IMR-90 (cell line): Measurements from ENCODE around the gene IQUB. TPM values are rescaled to one million over a fixed set of nuclear protein-coding genes. Genes with fewer than 3 reads are reported as not detected.

ENCODE experiments used
- ATAC-seq: fragments of 200-7000 bp; cut with Tn5 transposase; 2 replicates; pipeline ENCODE4 v1.9.1; 2020; ENCODE audit warnings: low read depth, mild to moderate bottlenecking, moderate library complexity
- BruUV-seq: library from RNA; stranded (reverse); fragments of 400-500 nt; replicated peaks from 2 replicates; lab custom pipeline; 2021; lab: Mats Ljungman, UMichigan
- CTCF ChIA-PET: fragments of 300-600 bp; formaldehyde crosslinking; extraction: SDS; loops from one replicate; lab custom pipeline; 2021; ENCODE audit warnings: antibody characterized with exemption; lab: Yijun Ruan, JAX
- POLR2A ChIA-PET: fragments of 300-600 bp; sonication (Branson Sonifier 250); formaldehyde crosslinking; loops from one replicate; lab custom pipeline; 2022; ENCODE audit warnings: antibody characterized with exemption; ENCODE audit not compliant: unreplicated experiment; lab: Charles Lee
- DNase-seq: peaks from one replicate; pipeline ENCODE4 v3.0.0; 2013
- H2AFZ ChIP-seq: replicated peaks from 2 replicates; pipeline ENCODE3; 2013; ENCODE audit warnings: low read length, mild to moderate bottlenecking; ENCODE audit not compliant: poor library complexity
- H2AK5ac ChIP-seq: 2 replicates; pipeline ENCODE4 v1.6.1; 2013; ENCODE audit warnings: low read depth, low read length, inconsistent platforms
- H2AK9ac ChIP-seq: replicated peaks from 2 replicates; pipeline ENCODE3; 2013; ENCODE audit warnings: mild to moderate bottlenecking, low read depth, low read length, moderate library complexity; ENCODE audit not compliant: poor library complexity
- H2BK120ac ChIP-seq: 2 replicates; pipeline ENCODE4 v1.6.1; 2013; ENCODE audit warnings: low read depth, low read length, inconsistent platforms
- H2BK15ac ChIP-seq: 3 replicates; pipeline ENCODE4 v1.6.1; 2013; ENCODE audit warnings: low read depth, low read length, inconsistent platforms
- H2BK20ac ChIP-seq: 2 replicates; pipeline ENCODE4 v1.6.1; 2013; ENCODE audit warnings: low read depth, mild to moderate bottlenecking, inconsistent platforms, low read length, moderate library complexity
- H2BK5ac ChIP-seq: 2 replicates; pipeline ENCODE4 v1.6.1; 2013; ENCODE audit warnings: mild to moderate bottlenecking, low read depth, low read length, inconsistent platforms; ENCODE audit not compliant: poor library complexity, severe bottlenecking
- H3K14ac ChIP-seq: replicated peaks from 2 replicates; pipeline ENCODE4 v1.6.1; 2013; ENCODE audit warnings: low read depth, low read length, inconsistent platforms
- H3K18ac ChIP-seq: 2 replicates; pipeline ENCODE4 v1.6.1; 2013; ENCODE audit warnings: low read depth, low read length, control low read depth
- H3K23ac ChIP-seq: 2 replicates; pipeline ENCODE4 v1.6.1; 2013; ENCODE audit warnings: low read depth, low read length, inconsistent platforms
- H3K27ac ChIP-seq: 2 replicates; pipeline ENCODE4 v1.5.1; 2013; ENCODE audit warnings: mild to moderate bottlenecking, control low read depth, low read length; ENCODE audit not compliant: insufficient read depth
- H3K27me3 ChIP-seq: 2 replicates; pipeline ENCODE4 v1.6.1; 2013; ENCODE audit warnings: low read length; ENCODE audit not compliant: control insufficient read depth, insufficient read depth
- H3K36me3 ChIP-seq: 2 replicates; pipeline ENCODE4 v1.6.1; 2013; ENCODE audit warnings: low read length, mixed read lengths; ENCODE audit not compliant: control insufficient read depth, insufficient read depth
- H3K4ac ChIP-seq: 2 replicates; pipeline ENCODE4 v1.6.1; 2013; ENCODE audit warnings: low read depth, low read length, inconsistent platforms
- H3K4me1 ChIP-seq: 2 replicates; pipeline ENCODE4 v1.6.1; 2013; ENCODE audit warnings: low read length, mixed read lengths; ENCODE audit not compliant: control insufficient read depth, insufficient read depth
- H3K4me2 ChIP-seq: 2 replicates; pipeline ENCODE4 v1.6.1; 2013; ENCODE audit warnings: low read depth, mild to moderate bottlenecking, control low read depth, low read length, moderate library complexity
- H3K4me3 ChIP-seq: 2 replicates; pipeline ENCODE4 v1.5.1; 2013; ENCODE audit warnings: low read depth, mild to moderate bottlenecking, control low read depth, low read length, moderate library complexity; ENCODE audit not compliant: insufficient read depth
- H3K56ac ChIP-seq: 2 replicates; pipeline ENCODE4 v1.6.1; 2013; ENCODE audit warnings: low read length, inconsistent platforms; ENCODE audit not compliant: insufficient read depth; ENCODE audit errors: extremely low read depth
- H3K79me1 ChIP-seq, 2 experiments: 2 replicates each; pipeline ENCODE4 v1.6.1; 2013; ENCODE audit warnings: low read length in 2 of 2, inconsistent platforms in 1 of 2, low read depth in 1 of 2
- H3K9ac ChIP-seq: 2 replicates; pipeline ENCODE4 v1.6.1; 2013; ENCODE audit warnings: low read depth, low read length, control low read depth
- H3K9me1 ChIP-seq: 2 replicates; pipeline ENCODE4 v1.6.1; 2013; ENCODE audit warnings: low read length, inconsistent platforms; ENCODE audit not compliant: insufficient read depth
- H3K9me3 ChIP-seq: 2 replicates; pipeline ENCODE4 v1.6.1; 2013; ENCODE audit warnings: low read length; ENCODE audit not compliant: control insufficient read depth, insufficient read depth
- H4K20me1 ChIP-seq: 2 replicates; pipeline ENCODE4 v1.6.1; 2013; ENCODE audit warnings: low read length, inconsistent platforms; ENCODE audit not compliant: insufficient read depth
- H4K5ac ChIP-seq: 2 replicates; pipeline ENCODE4 v1.6.1; 2013; ENCODE audit warnings: mild to moderate bottlenecking, low read depth, low read length, control low read depth
- H4K8ac ChIP-seq, 2 experiments: 2 replicates each; pipeline ENCODE4 v1.6.1; 2013; ENCODE audit warnings: low read depth in 2 of 2, low read length in 2 of 2, control low read depth in 1 of 2, inconsistent platforms in 1 of 2
- H4K91ac ChIP-seq: 2 replicates; pipeline ENCODE4 v1.6.1; 2013; ENCODE audit warnings: low read depth, low read length, inconsistent platforms; ENCODE audit not compliant: insufficient read depth
- BHLHE40 ChIP-seq: fragments of 150-350 bp; IDR thresholded peaks from 2 replicates; pipeline ENCODE4 v1.6.1; 2016; ENCODE audit warnings: mild to moderate bottlenecking, low read depth, low read length
- CHD1 ChIP-seq: IDR thresholded peaks from 2 replicates; pipeline ENCODE4 v1.6.1; 2012; ENCODE audit warnings: low read depth, low read length, improper control_type of control experiment
- ELK1 ChIP-seq: fragments of 150-350 bp; IDR thresholded peaks from 2 replicates; pipeline ENCODE4 v1.6.1; 2016; ENCODE audit warnings: low read depth, mild to moderate bottlenecking, low read length, moderate library complexity, borderline replicate concordance
- FOS ChIP-seq: fragments of 150-350 bp; IDR thresholded peaks from 2 replicates; pipeline ENCODE4 v1.6.1; 2016; ENCODE audit warnings: low read depth, low read length
- MAFK ChIP-seq: IDR thresholded peaks from 2 replicates; pipeline ENCODE4 v1.6.1; 2012; ENCODE audit warnings: low read depth, low read length, improper control_type of control experiment
- MAZ ChIP-seq: IDR thresholded peaks from 2 replicates; pipeline ENCODE4 v1.6.1; 2012; ENCODE audit warnings: low read depth, mild to moderate bottlenecking, low read length, improper control_type of control experiment, moderate library complexity, borderline replicate concordance
- MXI1 ChIP-seq: IDR thresholded peaks from 2 replicates; pipeline ENCODE4 v1.6.1; 2012; ENCODE audit warnings: low read depth, mild to moderate bottlenecking, low read length, moderate library complexity, borderline replicate concordance
- NFE2L2 ChIP-seq: fragments of 150-350 bp; IDR thresholded peaks from 2 replicates; pipeline ENCODE4 v1.6.1; 2016; ENCODE audit warnings: low read depth, mild to moderate bottlenecking, low read length
- POLR2A ChIP-seq: IDR thresholded peaks from 2 replicates; pipeline ENCODE4 v1.6.1; 2012; ENCODE audit warnings: mild to moderate bottlenecking, low read depth, low read length
- RCOR1 ChIP-seq: IDR thresholded peaks from 2 replicates; pipeline ENCODE4 v1.6.1; 2012; ENCODE audit warnings: mild to moderate bottlenecking, low read length, improper control_type of control experiment; ENCODE audit not compliant: insufficient replicate concordance
- RFX5 ChIP-seq: IDR thresholded peaks from 2 replicates; pipeline ENCODE4 v1.8.0; 2012; ENCODE audit warnings: low read depth, mild to moderate bottlenecking, low read length, moderate library complexity
- SMC3 ChIP-seq: fragments of 150-350 bp; IDR thresholded peaks from 2 replicates; pipeline ENCODE4 v1.6.1; 2016; ENCODE audit warnings: low read depth, mild to moderate bottlenecking, antibody characterized with exemption, low read length, moderate library complexity
- USF2 ChIP-seq: fragments of 150-350 bp; IDR thresholded peaks from 2 replicates; pipeline ENCODE4 v1.6.1; 2017; ENCODE audit warnings: mild to moderate bottlenecking, antibody characterized with exemption, low read length, low read depth
- WGBS, 2 experiments: methylation state at CpG; one replicate each; pipeline versions ENCODE4 v1.1.5 to v1.1.7; 2013; ENCODE audit warnings: missing lambda C conversion rate in 2 of 2; ENCODE audit not compliant: insufficient read length in 1 of 2; ENCODE audit errors: extremely low coverage in 2 of 2; 5-methylcytosine and 5-hydroxymethylcytosine counted together
- dilution Hi-C: fragments of 300-500 bp; cut with HindIII; formaldehyde crosslinking; loops from one replicate; pipeline ENCODE4 v1.14.3; 2018; ENCODE audit warnings: low sequenced_read_pairs; ENCODE audit not compliant: unreplicated experiment
- in situ Hi-C: fragments of 300-500 bp; cut with MboI; formaldehyde crosslinking; loops from 3 replicates; pipeline ENCODE4 v1.14.3; 2019; ENCODE audit warnings: low sequenced_read_pairs, inconsistent platforms, mixed read lengths
- intact Hi-C: fragments of 100-400 bp; cut with micrococcal nuclease; formaldehyde crosslinking; loops from 2 replicates; pipeline ENCODE4 v1.10.0; 2022
- polyA plus RNA-seq, 3 experiments: library from polyadenylated mRNA; depleted of rRNA; stranded (reverse); fragments of >200 nt; gene quantifications; 2 replicates each; pipeline ENCODE4 v1.2.3, GENCODE V29; 2012; ENCODE audit warnings: low replicate concordance in 1 of 3
- total RNA-seq: library from RNA; depleted of rRNA; stranded (reverse); fragments of >200 nt; gene quantifications from 2 replicates; pipeline ENCODE4 v1.2.3, GENCODE V29; 2012
- TF ChIP-seq, protein P1 (sequence below): conservative IDR thresholded peaks from 2 replicates; pipeline ENCODE4 v1.5.1; 2012; ENCODE audit warnings: mild to moderate bottlenecking, low read depth, low read length, improper control_type of control experiment

Gene IQUB
- total and polyA plus RNA-seq, 2 of the 4 experiments (the other 2 are of a cell fraction), result 0.05 to 0.18 TPM

DNA sequence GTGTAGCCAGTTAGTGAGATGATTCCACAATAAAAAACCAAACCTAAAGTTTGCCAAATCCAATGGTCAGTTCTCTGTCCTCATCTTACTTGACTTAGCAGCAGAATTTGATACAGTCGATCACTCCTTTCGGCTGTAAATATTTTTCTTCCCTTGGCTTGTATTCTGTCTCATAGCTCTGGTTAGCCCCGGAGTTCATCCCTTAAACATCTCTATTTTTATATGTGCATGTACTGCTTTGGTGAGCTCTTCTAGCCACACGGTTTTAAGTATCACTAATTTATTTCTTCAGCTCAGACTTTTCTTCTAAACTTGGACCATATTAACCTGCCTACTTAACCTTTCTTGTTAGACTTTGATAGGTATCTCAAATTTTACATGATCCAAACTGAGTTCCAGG lies 49.4 kb upstream of the IQUB start:
- H3K4me2 ChIP-seq, result no peak overlapping the region
- no peaks in the 10 kb centered on the region for H4K20me1 ChIP-seq
- H2AFZ ChIP-seq, result no peak overlapping the region
- ChIA-PET POLR2A (interaction anchor here (0.6 kb wide), 1 partner anchor 60 kb away, joined by 5 read pairs; no protein-coding TSS in a partner anchor), CTCF (no interaction called here)
- no peaks in the 10 kb centered on the region for H3K36me3 ChIP-seq
- H3K27ac ChIP-seq, result no peak overlapping the region
- H2BK20ac ChIP-seq, result no peak overlapping the region
- no peaks in the 10 kb centered on the region for H3K79me1 ChIP-seq
- H3K4me1 ChIP-seq, result no peaks in the 10 kb centered on the region
- BruUV-seq, result no TSS peak
- no peak overlapping the region for H3K23ac ChIP-seq
- ATAC-seq (no peak), DNase-seq (no peak)
- H2BK120ac ChIP-seq, result no peak overlapping the region
- H2AK5ac ChIP-seq, result no peak overlapping the region
- H4K91ac ChIP-seq, result no peak overlapping the region
- H2BK5ac ChIP-seq, result no peak overlapping the region
- H3K56ac ChIP-seq, result no peak overlapping the region
- H3K14ac ChIP-seq, result no peak overlapping the region
- no peak overlapping the region for H3K4me3 ChIP-seq
- no peak overlapping the region for H2AK9ac ChIP-seq
- in situ Hi-C loops, result no loop called here
- H3K18ac ChIP-seq, result no peak overlapping the region
- WGBS, 2 experiments, result no CpG with 5 or more reads among the region's 4 CpGs
- H3K9me3 ChIP-seq, result no peaks in the 10 kb centered on the region
- no peak overlapping the region for H4K5ac ChIP-seq
- intact Hi-C loops, result no loop called here
- H3K4ac ChIP-seq, result no peak overlapping the region
- no peaks in the 10 kb centered on the region; the same call in none of the 2 replicates for H3K27me3 ChIP-seq
- dilution Hi-C loops, result no loop called here
- H3K9ac ChIP-seq, result no peak overlapping the region
- H2BK15ac ChIP-seq, result no peak overlapping the region
- TF ChIP-seq CHD1 (no peak), POLR2A (no peak), MAFK (no peak), USF2 (no peak), RFX5 (no peak), MAZ (no peak), ELK1 (no peak), SMC3 (no peak), FOS (no peak), RCOR1 (no peak), MXI1 (no peak), BHLHE40 (no peak), NFE2L2 (no peak)
- TF ChIP-seq, protein P1, sequence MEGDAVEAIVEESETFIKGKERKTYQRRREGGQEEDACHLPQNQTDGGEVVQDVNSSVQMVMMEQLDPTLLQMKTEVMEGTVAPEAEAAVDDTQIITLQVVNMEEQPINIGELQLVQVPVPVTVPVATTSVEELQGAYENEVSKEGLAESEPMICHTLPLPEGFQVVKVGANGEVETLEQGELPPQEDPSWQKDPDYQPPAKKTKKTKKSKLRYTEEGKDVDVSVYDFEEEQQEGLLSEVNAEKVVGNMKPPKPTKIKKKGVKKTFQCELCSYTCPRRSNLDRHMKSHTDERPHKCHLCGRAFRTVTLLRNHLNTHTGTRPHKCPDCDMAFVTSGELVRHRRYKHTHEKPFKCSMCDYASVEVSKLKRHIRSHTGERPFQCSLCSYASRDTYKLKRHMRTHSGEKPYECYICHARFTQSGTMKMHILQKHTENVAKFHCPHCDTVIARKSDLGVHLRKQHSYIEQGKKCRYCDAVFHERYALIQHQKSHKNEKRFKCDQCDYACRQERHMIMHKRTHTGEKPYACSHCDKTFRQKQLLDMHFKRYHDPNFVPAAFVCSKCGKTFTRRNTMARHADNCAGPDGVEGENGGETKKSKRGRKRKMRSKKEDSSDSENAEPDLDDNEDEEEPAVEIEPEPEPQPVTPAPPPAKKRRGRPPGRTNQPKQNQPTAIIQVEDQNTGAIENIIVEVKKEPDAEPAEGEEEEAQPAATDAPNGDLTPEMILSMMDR, result no peak
- H3K9me1 ChIP-seq, result no peaks in the 10 kb centered on the region
- no peak overlapping the region for H4K8ac ChIP-seq
